HCT116 (cell line): ENCODE results near the gene RSPH9.

Source experiments
- EZH2 ChIP-seq: fragments of 200-600 bp; sonication (generic); IDR thresholded peaks from 2 replicates; pipeline ENCODE4 v1.6.1; 2017; ENCODE audit warnings: antibody characterized with exemption, mixed run types
- POLR2A ChIP-seq: IDR thresholded peaks from 2 replicates; pipeline ENCODE4 v1.7.0; 2011; ENCODE audit warnings: borderline replicate concordance; ENCODE audit not compliant: insufficient read depth, insufficient read length; ENCODE audit errors: extremely low read depth
- POLR2AphosphoS5 ChIP-seq: IDR thresholded peaks from 2 replicates; pipeline ENCODE4 v1.6.1; 2011; ENCODE audit warnings: mild to moderate bottlenecking, low read depth, low read length, moderate library complexity
- SIN3A ChIP-seq: IDR thresholded peaks from 2 replicates; pipeline ENCODE4 v1.6.1; 2012; ENCODE audit warnings: low read depth
- TF ChIP-seq, protein P1 (sequence below): IDR thresholded peaks from 2 replicates; pipeline ENCODE4 v1.6.1; 2011; ENCODE audit warnings: mild to moderate bottlenecking, low read length, moderate library complexity; ENCODE audit not compliant: insufficient replicate concordance; ENCODE audit errors: extremely low read depth

DNA sequence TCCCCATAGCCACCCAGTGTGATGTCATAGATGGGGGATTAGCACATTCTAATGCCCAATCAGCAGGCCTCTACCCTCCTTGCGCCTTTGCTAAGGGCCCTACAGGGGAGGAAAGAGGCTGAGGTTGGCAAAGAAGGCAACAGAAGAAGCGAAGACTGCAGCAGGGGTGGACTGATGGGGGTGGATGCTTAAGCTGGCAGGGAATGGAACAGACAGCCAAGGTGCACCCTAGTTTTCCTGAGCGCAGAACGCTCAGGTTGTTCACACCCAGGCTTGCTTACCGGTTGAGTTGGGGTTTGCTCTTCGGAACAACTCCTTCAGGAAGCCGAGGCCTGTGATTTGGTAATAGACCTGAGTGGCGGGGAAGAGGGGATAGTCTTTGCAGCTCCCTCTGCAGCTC is 30.1 kb downstream of the RSPH9 start:
- no peak for TF ChIP-seq POLR2A
- TF ChIP-seq SIN3A = no peak
- TF ChIP-seq, protein P1, sequence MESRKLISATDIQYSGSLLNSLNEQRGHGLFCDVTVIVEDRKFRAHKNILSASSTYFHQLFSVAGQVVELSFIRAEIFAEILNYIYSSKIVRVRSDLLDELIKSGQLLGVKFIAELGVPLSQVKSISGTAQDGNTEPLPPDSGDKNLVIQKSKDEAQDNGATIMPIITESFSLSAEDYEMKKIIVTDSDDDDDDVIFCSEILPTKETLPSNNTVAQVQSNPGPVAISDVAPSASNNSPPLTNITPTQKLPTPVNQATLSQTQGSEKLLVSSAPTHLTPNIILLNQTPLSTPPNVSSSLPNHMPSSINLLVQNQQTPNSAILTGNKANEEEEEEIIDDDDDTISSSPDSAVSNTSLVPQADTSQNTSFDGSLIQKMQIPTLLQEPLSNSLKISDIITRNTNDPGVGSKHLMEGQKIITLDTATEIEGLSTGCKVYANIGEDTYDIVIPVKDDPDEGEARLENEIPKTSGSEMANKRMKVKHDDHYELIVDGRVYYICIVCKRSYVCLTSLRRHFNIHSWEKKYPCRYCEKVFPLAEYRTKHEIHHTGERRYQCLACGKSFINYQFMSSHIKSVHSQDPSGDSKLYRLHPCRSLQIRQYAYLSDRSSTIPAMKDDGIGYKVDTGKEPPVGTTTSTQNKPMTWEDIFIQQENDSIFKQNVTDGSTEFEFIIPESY = no peak
- no peak for TF ChIP-seq EZH2
- no peak for TF ChIP-seq POLR2AphosphoS5
